ENCODE measurements around the gene RSAD1.

RSAD1 gene

GRCh38 chr17:50447870-50448595 lies 30.6 kb upstream of the RSAD1 start:
- ChIA-PET POLR2A (interaction anchor here (1.2 kb wide), 1 partner anchor 22 kb away, joined by 4 read pairs; the partner anchor contains the start of gene ACSF2), CTCF (interaction anchor here (1.0 kb wide), 1 partner anchor 30 kb away, joined by 3 read pairs; no protein-coding TSS in a partner anchor)
- H3K9me3 ChIP-seq (ENCODE audit: control insufficient read depth, insufficient read depth, low read depth, low read length), result no peaks in the 10 kb centered on the region
- H3K4me1 ChIP-seq (ENCODE audit: control insufficient read depth, insufficient read depth, low read length), result peaks cover 17% of the 10 kb centered on the region
- TF ChIP-seq ZNF341 (tag by site-specific recombination; IDR thresholded peaks at IDR 0.05; ENCODE audit: low read depth) (no peak), ZNF670 (tag by site-specific recombination; IDR thresholded peaks at IDR 0.05; ENCODE audit: low read depth) (no peak), ZBTB8A (tag by site-specific recombination; IDR thresholded peaks at IDR 0.05) (no peak), YY2 (tag by site-specific recombination; IDR thresholded peaks at IDR 0.05) (no peak), ZNF112 (tag by site-specific recombination; IDR thresholded peaks at IDR 0.05) (no peak), ZNF555 (tag by site-specific recombination; conservative IDR thresholded peaks at IDR 0.05) (no peak), ZBTB6 (tag by site-specific recombination; IDR thresholded peaks at IDR 0.05) (peak; percentile 89), ZNF518A (tag by site-specific recombination; conservative IDR thresholded peaks at IDR 0.05; ENCODE audit: low read depth) (no peak)
- no peak overlapping the region for H3K27ac ChIP-seq (ENCODE audit: extremely low read depth, low read depth, low read length)
- H3K36me3 ChIP-seq (ENCODE audit: control insufficient read depth in 2 of 2, insufficient read depth in 1 of 2, low read length in 2 of 2), result no peaks in the 10 kb centered on the region
- no peak overlapping the region for H3K4me3 ChIP-seq (ENCODE audit: low read depth, low read length)

- no peak for TF ChIP-seq ZNF747 (tag by site-specific recombination; IDR thresholded peaks at IDR 0.05)
- TF ChIP-seq ZNF677 (tag by site-specific recombination; IDR thresholded peaks at IDR 0.05), result 0 out of 2 replicates have a peak, but pooled peaks have one; percentile 19
- H3K36me3 ChIP-seq (ENCODE audit: control insufficient read depth in 2 of 2, insufficient read depth in 1 of 2, low read length in 2 of 2), result no peaks in the 10 kb centered on the region
- ChIA-PET CTCF (interaction anchor here (1.0 kb wide), 1 partner anchor 30 kb away, joined by 3 read pairs; no protein-coding TSS in a partner anchor), POLR2A (no interaction called here)
- H3K4me1 ChIP-seq (ENCODE audit: control insufficient read depth, insufficient read depth, low read length), result peaks cover 14% of the 10 kb centered on the region
- no peak overlapping the region for H3K4me3 ChIP-seq (ENCODE audit: low read depth, low read length)
- no peaks in the 10 kb centered on the region for H3K9me3 ChIP-seq (ENCODE audit: control insufficient read depth, insufficient read depth, low read depth, low read length)
- H3K27ac ChIP-seq (ENCODE audit: extremely low read depth, low read depth, low read length), result no peak overlapping the region
These were observed 30.0 kb upstream of the RSAD1 start for GRCh38 chr17:50448643-50449042.

- ChIA-PET POLR2A (no interaction called here), CTCF (interaction anchor here (0.6 to 1.9 kb wide), 3 partner anchors 27 to 553 kb away, joined by 3 to 7 read pairs (median 4); partner anchors contain the start of gene LRRC59)
- no peak overlapping the region for H3K27ac ChIP-seq (ENCODE audit: extremely low read depth, low read depth, low read length)
- no peaks in the 10 kb centered on the region for H3K36me3 ChIP-seq (ENCODE audit: control insufficient read depth in 2 of 2, insufficient read depth in 1 of 2, low read length in 2 of 2)
- no peaks in the 10 kb centered on the region for H3K9me3 ChIP-seq (ENCODE audit: control insufficient read depth, insufficient read depth, low read depth, low read length)
- H3K4me1 ChIP-seq (ENCODE audit: control insufficient read depth, insufficient read depth, low read length), result 0 out of 2 replicates have a peak, but pooled peaks cover 2% of the 10 kb centered on the region
- no peak overlapping the region for H3K4me3 ChIP-seq (ENCODE audit: low read depth, low read length)
- TF ChIP-seq ZNF791 (tag by site-specific recombination; IDR thresholded peaks at IDR 0.05), result no peak
- TF ChIP-seq ZBTB20 (tag by site-specific recombination; IDR thresholded peaks at IDR 0.05), result no peak
- no peak for TF ChIP-seq ZNF530 (tag by site-specific recombination; IDR thresholded peaks at IDR 0.05; ENCODE audit: low read depth)
- TF ChIP-seq ZNF214 (tag by site-specific recombination; IDR thresholded peaks at IDR 0.05; ENCODE audit: borderline replicate concordance), result no peak
- TF ChIP-seq ZNF211 (tag by site-specific recombination; IDR thresholded peaks at IDR 0.05; ENCODE audit: low read depth), result no peak
- no peak for TF ChIP-seq ZNF555 (tag by site-specific recombination; conservative IDR thresholded peaks at IDR 0.05)
- TF ChIP-seq ZNF223 (tag by site-specific recombination; IDR thresholded peaks at IDR 0.05), result no peak
- TF ChIP-seq PRDM1 (tag by site-specific recombination; IDR thresholded peaks at IDR 0.05), result no peak
- TF ChIP-seq MEIS1 (CRISPR knock-in tag; IDR thresholded peaks at IDR 0.05; ENCODE audit: borderline replicate concordance), result no peak
- no peak for TF ChIP-seq ZNF16 (tag by site-specific recombination; IDR thresholded peaks at IDR 0.05; ENCODE audit: low read depth)
- no peak for TF ChIP-seq ZNF184 (tag by site-specific recombination; IDR thresholded peaks at IDR 0.05)
- TF ChIP-seq ZNF121 (tag by site-specific recombination; IDR thresholded peaks at IDR 0.05), result no peak
- TF ChIP-seq ZNF701 (tag by site-specific recombination; IDR thresholded peaks at IDR 0.05), result no peak
- no peak for TF ChIP-seq ZNF404 (tag by site-specific recombination; IDR thresholded peaks at IDR 0.05)
- no peak for TF ChIP-seq ZNF660 (tag by site-specific recombination; IDR thresholded peaks at IDR 0.05)
These were observed 26.6 kb upstream of the RSAD1 start for GRCh38 chr17:50451943-50452629.
